Activated CD4-positive, alpha-beta T cell treated with anti-CD3 and anti-CD28 coated beads, Interleukin-2, amount 50 U/mL, for 48 hours (primary cell): ENCODE data around the gene LCLAT1.
"Not testable (repeated sequence)": the region's sequence is repeated elsewhere in the genome, so short reads cannot be mapped to it uniquely, and the experiment has no call there.

Experiments
- DNase-seq, 2 experiments: peaks; one replicate each; pipeline ENCODE4 v3.0.0-alpha.2; 2020

Gene LCLAT1

GRCh38 chr2:30456106-30456505 is 9.1 kb downstream of the LCLAT1 start:
- no peak for DNase-seq

- DNase-seq = no peak
Observed at GRCh38 chr2:30456579-30456978, 9.5 kb downstream of the LCLAT1 start.

- no peak for DNase-seq
Observed at GRCh38 chr2:30457296-30457695, 10.2 kb downstream of the LCLAT1 start.

- DNase-seq = no peak
Observed at GRCh38 chr2:30459140-30459539, 12.1 kb downstream of the LCLAT1 start.

GRCh38 chr2:30462131-30462857 is 15.2 kb downstream of the LCLAT1 start:
- no peak for DNase-seq

- no peak for DNase-seq
Observed at GRCh38 chr2:30463535-30463934, 16.5 kb downstream of the LCLAT1 start.

- DNase-seq = no peak
Observed at GRCh38 chr2:30464544-30465170, 17.6 kb downstream of the LCLAT1 start.

- no peak for DNase-seq
Observed at GRCh38 chr2:30465171-30465545, 18.1 kb downstream of the LCLAT1 start.

GRCh38 chr2:30466216-30466615 is 19.2 kb downstream of the LCLAT1 start:
- DNase-seq = no peak

GRCh38 chr2:30467062-30467826 is 20.2 kb downstream of the LCLAT1 start:
- DNase-seq = not testable (repeated sequence)

- no peak for DNase-seq
Observed at GRCh38 chr2:30470426-30470825, 23.4 kb downstream of the LCLAT1 start.

- no peak for DNase-seq
Observed at GRCh38 chr2:30472326-30472725, 25.3 kb downstream of the LCLAT1 start.

GRCh38 chr2:30475542-30475941 is 28.5 kb downstream of the LCLAT1 start:
- DNase-seq = no peak

- no peak for DNase-seq
Observed at GRCh38 chr2:30476636-30477035, 29.6 kb downstream of the LCLAT1 start.

- no peak for DNase-seq
Observed at GRCh38 chr2:30480703-30481322, 33.8 kb downstream of the LCLAT1 start.

- DNase-seq = no peak
Observed at GRCh38 chr2:30481323-30481800, 34.3 kb downstream of the LCLAT1 start.

GRCh38 chr2:30482011-30482410 is 35.0 kb downstream of the LCLAT1 start:
- no peak for DNase-seq

GRCh38 chr2:30484145-30484544 is 37.1 kb downstream of the LCLAT1 start:
- DNase-seq = no peak

- no peak for DNase-seq
Observed at GRCh38 chr2:30484995-30485394, 37.9 kb downstream of the LCLAT1 start.

- no peak for DNase-seq
Observed at GRCh38 chr2:30486655-30487054, 39.6 kb downstream of the LCLAT1 start.

GRCh38 chr2:30487603-30488002 is 40.6 kb downstream of the LCLAT1 start:
- DNase-seq = no peak

GRCh38 chr2:30488012-30488659 is 41.1 kb downstream of the LCLAT1 start:
- DNase-seq = no peak

GRCh38 chr2:30491225-30491624 is 44.2 kb downstream of the LCLAT1 start:
- no peak for DNase-seq
